DMS53 treated with DMSO at 0.1 percent for 48 hours (cell line): ENCODE data around the gene LPAR1.
"Not testable (repeated sequence)": the region's sequence is repeated elsewhere in the genome, so short reads cannot be mapped to it uniquely, and the experiment has no call there.

Experiments used
- DNase-seq: peaks from one replicate; lab custom pipeline; 2025; ENCODE audit not compliant: unreplicated experiment; lab: John Stamatoyannopoulos, UW

Gene LPAR1

GRCh38 chr9:110828264-110828663 is 210.0 kb downstream of the LPAR1 start:
- DNase-seq = no peak

- DNase-seq = not testable (repeated sequence)
Observed at GRCh38 chr9:110826400-110826799, 211.9 kb downstream of the LPAR1 start.

- DNase-seq = no peak
Observed at GRCh38 chr9:110825950-110826349, 212.3 kb downstream of the LPAR1 start.

- DNase-seq = not testable (repeated sequence)
Observed at GRCh38 chr9:110825129-110825528, 213.1 kb downstream of the LPAR1 start.
